Measurements from ENCODE around the gene RASGRP2. TPM values are rescaled to one million over a fixed set of nuclear protein-coding genes. Genes with fewer than 3 reads are reported as not detected.

The RASGRP2 gene
- total RNA-seq, 1 experiment from 2014 or later = 26.9 TPM

- H3K9me3 Mint-ChIP-seq = no peaks in the 10 kb centered on the region
- Histone ChIP-seq H3K18ac (ENCODE audit: insufficient read length, low read depth, low read length) (no peak overlapping the region), H4K91ac (ENCODE audit: insufficient read length, low read depth, low read length) (no peak overlapping the region), H2BK120ac (ENCODE audit: low read depth, low read length, poor library complexity, severe bottlenecking) (no peak overlapping the region), H3K23ac (ENCODE audit: insufficient read length, low read depth, low read length) (no peak overlapping the region), H3K4ac (ENCODE audit: low read depth, low read length) (no peak overlapping the region), H4K5ac (ENCODE audit: insufficient read length, low read depth, low read length) (no peak overlapping the region), H3K23me2 (ENCODE audit: insufficient read length, low read depth, low read length, poor library complexity, severe bottlenecking) (no peaks in the 10 kb centered on the region), H3K9ac (ENCODE audit: extremely low read depth, insufficient read length, low read length) (no peak overlapping the region), H3K56ac (ENCODE audit: insufficient read length, low read depth, low read length) (no peak overlapping the region), H2BK5ac (ENCODE audit: insufficient read length, low read length) (no peak overlapping the region), H2AFZ (ENCODE audit: low read length) (no peak overlapping the region), H4K8ac (replicated peaks; ENCODE audit: insufficient read length, low read depth, low read length) (no peak overlapping the region), H3K27me3 (ENCODE audit: insufficient read depth, low read length) (peaks cover 10% of the 10 kb centered on the region; the same call in 1 of the 2 replicates), H2BK15ac (ENCODE audit: low read depth, low read length) (no peak overlapping the region), H3K14ac (ENCODE audit: insufficient read depth, low read length) (no peak overlapping the region; the same call in 1 of the 2 replicates), H4K20me1 (ENCODE audit: control insufficient read depth, insufficient read depth, insufficient read length) (peaks cover 3% of the 10 kb centered on the region), H3K9me3 (ENCODE audit: control insufficient read depth, low read depth, low read length) (no peaks in the 10 kb centered on the region), H2BK12ac (ENCODE audit: insufficient read length, low read depth, low read length) (no peak overlapping the region), H3K79me2 (ENCODE audit: insufficient read depth, low read length) (no peaks in the 10 kb centered on the region), H2BK20ac (ENCODE audit: low read depth, low read length, poor library complexity, severe bottlenecking) (no peak overlapping the region), H3K4me2 (ENCODE audit: insufficient read depth, insufficient read length, low read length) (no peak overlapping the region), H3K27ac (ENCODE audit: insufficient read length, low read depth, low read length) (no peak overlapping the region), H3K79me1 (ENCODE audit: insufficient read depth, low read depth, low read length, poor library complexity, severe bottlenecking) (no peaks in the 10 kb centered on the region), H3T11ph (ENCODE audit: low read length) (no peak overlapping the region), H3K4me1 (ENCODE audit: insufficient read depth, low read length) (peaks cover 8% of the 10 kb centered on the region; the same call in 1 of the 2 replicates), H2AK5ac (ENCODE audit: insufficient read length, low read length) (no peak overlapping the region)
- no peak overlapping the region; a peak in 1 of 7 replicates for H3K27ac Mint-ChIP-seq
- TF ChIP-seq, protein P1, sequence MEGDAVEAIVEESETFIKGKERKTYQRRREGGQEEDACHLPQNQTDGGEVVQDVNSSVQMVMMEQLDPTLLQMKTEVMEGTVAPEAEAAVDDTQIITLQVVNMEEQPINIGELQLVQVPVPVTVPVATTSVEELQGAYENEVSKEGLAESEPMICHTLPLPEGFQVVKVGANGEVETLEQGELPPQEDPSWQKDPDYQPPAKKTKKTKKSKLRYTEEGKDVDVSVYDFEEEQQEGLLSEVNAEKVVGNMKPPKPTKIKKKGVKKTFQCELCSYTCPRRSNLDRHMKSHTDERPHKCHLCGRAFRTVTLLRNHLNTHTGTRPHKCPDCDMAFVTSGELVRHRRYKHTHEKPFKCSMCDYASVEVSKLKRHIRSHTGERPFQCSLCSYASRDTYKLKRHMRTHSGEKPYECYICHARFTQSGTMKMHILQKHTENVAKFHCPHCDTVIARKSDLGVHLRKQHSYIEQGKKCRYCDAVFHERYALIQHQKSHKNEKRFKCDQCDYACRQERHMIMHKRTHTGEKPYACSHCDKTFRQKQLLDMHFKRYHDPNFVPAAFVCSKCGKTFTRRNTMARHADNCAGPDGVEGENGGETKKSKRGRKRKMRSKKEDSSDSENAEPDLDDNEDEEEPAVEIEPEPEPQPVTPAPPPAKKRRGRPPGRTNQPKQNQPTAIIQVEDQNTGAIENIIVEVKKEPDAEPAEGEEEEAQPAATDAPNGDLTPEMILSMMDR (conservative IDR thresholded peaks at IDR 0.05) = no peak
- no peaks in the 10 kb centered on the region; a peak in 1 of 7 replicates for H3K36me3 Mint-ChIP-seq (ENCODE audit: insufficient read depth in 1 of 3, low read depth in 3 of 3)
- WGBS (ENCODE audit: extremely low coverage, insufficient read length, low lambda C conversion rate) = no CpG with 5 or more reads among the region's 12 CpGs
- no peak overlapping the region for H3K4me3 Mint-ChIP-seq
- DNase-seq = no peak
- H3K27me3 Mint-ChIP-seq (ENCODE audit: low read depth) = peaks cover 75% of the 10 kb centered on the region
- peaks cover 14 to 52% of the 10 kb centered on the region in 2 experiments for H3K4me1 Mint-ChIP-seq
Observed at GRCh38 chr11:64720640-64721358, 23.1 kb downstream of the RASGRP2 start.
